Naive B cell (primary cell): ENCODE data around the gene CDHR5. TPM values are rescaled to one million over a fixed set of nuclear protein-coding genes. Genes with fewer than 3 reads are reported as not detected.
A peak's percentile ranks its signal among the peaks of the same experiment; 100 is the strongest.

Source experiments
- ATAC-seq, 2 donors: fragments of 150-1000 bp; cut with Tn5 transposase; 2 replicates each; pipeline ENCODE4 v1.10.0; 2021; ENCODE audit warnings: low read depth in 2 of 2, mild to moderate bottlenecking in 2 of 2, moderate library complexity in 2 of 2
- DNase-seq: peaks from one replicate; pipeline ENCODE4 v3.0.0; 2022
- H3K27ac Mint-ChIP-seq, 6 donors: one replicate each; pipeline ENCODE4 v1.8.0; 2020 to 2022; ENCODE audit warnings: mild to moderate bottlenecking in 6 of 6, mixed read lengths in 6 of 6, moderate library complexity in 5 of 6, inconsistent platforms in 2 of 6
- H3K27me3 Mint-ChIP-seq, 3 donors: one replicate each; pipeline ENCODE4 v1.8.0; 2021 to 2022; ENCODE audit warnings: mixed read lengths in 3 of 3, mild to moderate bottlenecking in 1 of 3
- H3K36me3 Mint-ChIP-seq, 2 donors: one replicate each; pipeline ENCODE4 v1.8.0; 2020 to 2022; ENCODE audit warnings: mixed read lengths in 2 of 2, inconsistent platforms in 1 of 2, mild to moderate bottlenecking in 1 of 2
- H3K4me1 Mint-ChIP-seq, 3 donors: one replicate each; pipeline ENCODE4 v1.8.0; 2020 to 2022; ENCODE audit warnings: mixed read lengths in 3 of 3, inconsistent platforms in 1 of 3, mild to moderate bottlenecking in 1 of 3, moderate library complexity in 1 of 3
- H3K4me3 Mint-ChIP-seq, 8 donors: one replicate each; pipeline ENCODE4 v1.8.0; 2020 to 2022; ENCODE audit warnings: mild to moderate bottlenecking in 8 of 8, mixed read lengths in 8 of 8, moderate library complexity in 8 of 8, inconsistent platforms in 2 of 8
- H3K9me3 Mint-ChIP-seq, 7 donors: one replicate each; pipeline ENCODE4 v1.8.0; 2020 to 2022; ENCODE audit warnings: mixed read lengths in 7 of 7, mild to moderate bottlenecking in 5 of 7, inconsistent platforms in 2 of 7, moderate library complexity in 1 of 7
- polyA plus RNA-seq, 6 donors: library from polyadenylated mRNA; unstranded; fragments of 300-500 nt; fragmentation: Illumina TruSeq; gene quantifications; one replicate each; pipeline ENCODE4 v1.2.3, GENCODE V29; 2021; ENCODE audit warnings: low read depth in 6 of 6

The CDHR5 gene
- polyA plus RNA-seq, 6 donors from 2014 or later = not detected

GRCh38 chr11:625636-626268 is 997 bp upstream of the CDHR5 start:
- Mint-ChIP-seq H3K4me1 (peaks cover 20 to 28% (median 23%) of the 10 kb centered on the region in 3 donors), H3K27me3 (peaks cover 16 to 47% (median 27%) of the 10 kb centered on the region in 3 donors), H3K4me3 (no peak overlapping the region), H3K9me3 (no peaks in the 10 kb centered on the region), H3K36me3 (no peaks in the 10 kb centered on the region), H3K27ac (peak overlapping the region in 1 of 6 donors; percentile 18)
- DNase-seq = no peak
- ATAC-seq = no peak

- Mint-ChIP-seq H3K27me3 (peaks cover 11 to 46% (median 26%) of the 10 kb centered on the region in 3 donors), H3K36me3 (no peaks in the 10 kb centered on the region), H3K4me3 (no peak overlapping the region), H3K27ac (no peak overlapping the region), H3K4me1 (peaks cover 16 to 22% (median 19%) of the 10 kb centered on the region in 3 donors), H3K9me3 (no peaks in the 10 kb centered on the region)
- ATAC-seq (no peak), DNase-seq (no peak)
Measured at GRCh38 chr11:623999-624704, 603 bp downstream of the CDHR5 start.

DNA sequence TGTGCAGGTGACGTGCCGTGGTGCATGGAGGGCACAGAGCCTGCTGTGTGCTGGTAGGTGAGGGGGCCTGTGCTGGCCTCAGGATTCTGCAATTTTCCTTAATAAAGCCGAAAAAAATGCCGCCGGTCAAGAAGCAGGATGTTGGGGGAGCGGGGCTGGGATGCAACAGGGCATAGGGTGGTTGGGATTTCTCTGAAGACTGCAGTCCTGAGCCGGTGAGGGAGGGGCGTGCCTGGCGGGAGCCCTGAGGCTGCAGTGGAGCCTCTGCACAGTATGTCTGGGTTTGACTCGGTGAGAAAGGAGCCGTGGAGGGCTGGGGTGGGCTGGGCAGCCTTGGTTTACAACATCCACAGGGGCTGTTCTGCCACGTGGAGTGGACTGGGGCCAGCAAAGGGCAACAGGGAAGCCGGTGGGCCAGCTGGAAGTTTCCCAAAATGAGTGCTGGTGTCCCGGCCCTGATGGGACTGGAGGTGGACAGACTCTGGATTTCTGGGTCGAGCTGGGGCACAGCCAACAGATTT is 1.3 kb downstream of the CDHR5 start:
- Mint-ChIP-seq H3K27me3 (peaks cover 7 to 39% (median 18%) of the 10 kb centered on the region in 3 donors), H3K36me3 (no peaks in the 10 kb centered on the region), H3K27ac (peak overlapping the region in 1 of 6 donors; percentile 76), H3K4me1 (peaks cover 8 to 15% (median 11%) of the 10 kb centered on the region in 3 donors), H3K9me3 (no peaks in the 10 kb centered on the region), H3K4me3 (no peak overlapping the region)
- no peak for DNase-seq
- ATAC-seq = no peak

- peak overlapping the region in 1 of 6 donors; percentile 53 for H3K27ac Mint-ChIP-seq
- H3K4me3 Mint-ChIP-seq = peak overlapping the region in 1 of 8 donors; percentile 34
- ATAC-seq = no peak
- no peaks in the 10 kb centered on the region for H3K36me3 Mint-ChIP-seq
- H3K4me1 Mint-ChIP-seq = peaks cover 2 to 6% (median 5%) of the 10 kb centered on the region in 3 donors
- peaks cover 0 to 29% (median 8%) of the 10 kb centered on the region in 3 donors for H3K27me3 Mint-ChIP-seq
- DNase-seq = no peak
- no peaks in the 10 kb centered on the region for H3K9me3 Mint-ChIP-seq
Measured at GRCh38 chr11:621838-622237, 2.9 kb downstream of the CDHR5 start.

- Mint-ChIP-seq H3K9me3 (no peaks in the 10 kb centered on the region), H3K36me3 (no peaks in the 10 kb centered on the region), H3K4me1 (peaks cover 6 to 10% (median 9%) of the 10 kb centered on the region in 3 donors), H3K27ac (peak overlapping the region in 1 of 6 donors; percentile 53), H3K27me3 (peaks cover 0 to 24% (median 8%) of the 10 kb centered on the region in 3 donors), H3K4me3 (peak overlapping the region in 1 of 8 donors; percentile 34)
- DNase-seq (no peak), ATAC-seq (no peak)
Measured at GRCh38 chr11:620935-621814, 3.6 kb downstream of the CDHR5 start.

- Mint-ChIP-seq H3K9me3 (no peaks in the 10 kb centered on the region), H3K4me1 (peaks cover 11 to 16% (median 13%) of the 10 kb centered on the region in 3 donors), H3K27ac (no peak overlapping the region), H3K27me3 (peaks cover 0 to 18% (median 8%) of the 10 kb centered on the region in 3 donors), H3K4me3 (no peak overlapping the region), H3K36me3 (no peaks in the 10 kb centered on the region)
- no peak for DNase-seq
- ATAC-seq = no peak
Measured at GRCh38 chr11:620201-620600, 4.6 kb downstream of the CDHR5 start.

- Mint-ChIP-seq H3K4me3 (no peak overlapping the region), H3K27me3 (peaks cover 0 to 12% (median 8%) of the 10 kb centered on the region in 3 donors), H3K4me1 (peaks cover 11 to 18% (median 13%) of the 10 kb centered on the region in 3 donors), H3K27ac (peak overlapping the region in 1 of 6 donors; percentile 24), H3K36me3 (no peaks in the 10 kb centered on the region), H3K9me3 (no peaks in the 10 kb centered on the region)
- ATAC-seq (no peak), DNase-seq (no peak)
Measured at GRCh38 chr11:619628-620050, 5.1 kb downstream of the CDHR5 start.

DNA sequence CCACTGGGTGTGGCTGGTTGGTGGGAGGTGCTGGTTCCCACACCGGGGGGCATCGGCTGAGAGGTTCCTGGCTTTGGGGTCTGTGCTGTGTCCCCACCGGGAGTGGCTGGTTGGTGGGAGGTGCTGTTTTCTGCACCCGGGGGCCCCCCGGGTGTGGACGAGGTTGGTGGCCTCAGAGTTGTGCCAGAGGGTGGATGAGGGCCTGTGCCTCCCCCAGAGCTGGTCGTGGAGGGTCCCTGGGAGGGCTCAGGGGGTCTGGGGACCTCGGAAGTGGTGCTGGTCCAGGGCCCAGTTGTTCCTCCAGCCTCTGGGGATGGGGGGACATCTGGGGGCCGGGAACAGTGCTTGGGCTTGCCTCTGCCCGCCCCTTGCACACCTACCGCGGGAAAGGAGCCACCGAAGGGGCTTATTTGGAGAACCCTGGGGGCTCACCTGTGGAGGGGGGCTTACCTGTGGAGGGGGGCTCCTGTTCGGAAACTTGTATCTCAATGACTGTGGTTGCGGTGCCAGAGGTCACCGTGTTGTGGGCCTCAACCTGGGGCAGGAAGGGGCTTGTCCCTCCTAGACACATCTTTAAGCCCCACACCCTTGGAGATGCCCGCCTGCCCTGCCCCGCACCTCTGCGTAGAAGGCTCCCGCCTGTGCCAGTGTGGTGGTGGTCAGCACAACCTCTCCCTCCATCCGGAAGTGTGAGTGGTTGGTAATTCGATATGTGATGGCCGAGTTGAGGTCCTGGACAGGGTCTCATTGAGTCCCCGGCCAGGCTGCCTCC is 5.7 kb downstream of the CDHR5 start:
- Mint-ChIP-seq H3K27ac (peak overlapping the region in 2 of 6 donors; percentile 78 to 81), H3K36me3 (no peaks in the 10 kb centered on the region), H3K27me3 (peaks cover 0 to 8% (median 8%) of the 10 kb centered on the region in 3 donors), H3K4me3 (peak overlapping the region in 3 of 8 donors; percentile 15 to 73 (median 38)), H3K9me3 (no peaks in the 10 kb centered on the region), H3K4me1 (peaks cover 11 to 23% (median 13%) of the 10 kb centered on the region in 3 donors)
- ATAC-seq (no peak), DNase-seq (no peak)

- ATAC-seq = no peak
- Mint-ChIP-seq H3K4me3 (peak overlapping the region in 3 of 8 donors; percentile 16 to 38 (median 19)), H3K36me3 (no peaks in the 10 kb centered on the region), H3K4me1 (peaks cover 11 to 23% (median 13%) of the 10 kb centered on the region in 3 donors), H3K27ac (peak overlapping the region in 2 of 6 donors; percentile 74 to 81), H3K27me3 (peaks cover 0 to 2% (median 1%) of the 10 kb centered on the region in 3 donors), H3K9me3 (no peaks in the 10 kb centered on the region)
- no peak for DNase-seq
Measured at GRCh38 chr11:617912-618682, 6.7 kb downstream of the CDHR5 start.

GRCh38 chr11:617199-617911 is 7.4 kb downstream of the CDHR5 start:
- H3K4me3 Mint-ChIP-seq = peak overlapping the region in 3 of 8 donors; percentile 19 to 92 (median 90)
- H3K27me3 Mint-ChIP-seq = no peaks in the 10 kb centered on the region
- no peak for ATAC-seq
- H3K4me1 Mint-ChIP-seq = peaks cover 11 to 24% (median 13%) of the 10 kb centered on the region in 3 donors
- no peak for DNase-seq
- no peaks in the 10 kb centered on the region for H3K36me3 Mint-ChIP-seq
- no peaks in the 10 kb centered on the region for H3K9me3 Mint-ChIP-seq
- H3K27ac Mint-ChIP-seq = peak overlapping the region in 2 of 6 donors; percentile 33 to 38
